Activated naive CD4-positive, alpha-beta T cell (primary cell): ENCODE data around the gene NBAS.
"Not testable (repeated sequence)": the region's sequence is repeated elsewhere in the genome, so short reads cannot be mapped to it uniquely, and the experiment has no call there.

ENCODE experiments used
- DNase-seq, 4 experiments: peaks; one replicate each; lab custom pipeline; 2025; lab: John Stamatoyannopoulos, UW

NBAS gene

DNA sequence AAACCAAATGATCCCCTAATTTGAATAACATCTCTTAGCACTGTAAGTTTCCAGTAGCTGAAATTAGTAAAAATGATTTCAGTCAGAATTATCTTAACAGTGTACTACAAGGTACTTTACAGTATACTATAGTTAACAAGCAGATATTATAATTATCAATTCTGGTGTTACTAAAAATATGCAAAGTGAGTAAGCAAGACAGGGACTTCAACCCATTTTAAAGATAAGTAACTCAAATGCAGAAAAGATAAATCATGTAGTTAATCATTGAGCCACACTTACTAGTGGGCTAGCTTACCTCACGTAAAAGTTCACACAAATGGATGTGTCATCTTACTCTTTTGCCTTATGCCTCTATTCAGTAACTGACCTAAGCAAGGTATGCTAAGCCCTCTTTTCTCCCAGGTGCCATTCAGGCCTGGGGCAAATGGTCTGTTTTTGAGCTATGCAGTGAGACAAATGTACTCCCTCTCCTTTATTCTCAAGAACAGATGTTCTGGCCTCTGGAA lies 101.0 kb downstream of the NBAS start:
- no peak for DNase-seq

DNA sequence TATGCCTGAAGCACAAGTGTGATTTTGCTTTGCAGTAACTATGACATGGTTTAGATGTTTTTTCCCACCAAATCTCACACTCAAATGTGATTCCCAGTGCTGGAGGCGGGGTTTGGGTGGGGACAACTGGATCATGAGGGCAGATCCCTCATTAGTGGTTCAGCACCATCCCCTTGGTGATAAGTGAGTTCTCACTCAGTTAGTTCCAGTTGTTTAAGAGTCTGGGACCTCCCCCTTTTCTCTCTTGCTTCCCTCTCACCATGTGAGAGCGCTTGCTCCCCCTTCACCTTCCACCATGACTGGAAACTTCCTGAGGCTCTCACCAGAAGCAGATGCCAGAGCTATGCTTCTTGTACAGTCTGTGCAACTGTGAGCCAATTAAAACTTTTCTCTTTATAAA lies 102.9 kb downstream of the NBAS start:
- no peak for DNase-seq

DNA sequence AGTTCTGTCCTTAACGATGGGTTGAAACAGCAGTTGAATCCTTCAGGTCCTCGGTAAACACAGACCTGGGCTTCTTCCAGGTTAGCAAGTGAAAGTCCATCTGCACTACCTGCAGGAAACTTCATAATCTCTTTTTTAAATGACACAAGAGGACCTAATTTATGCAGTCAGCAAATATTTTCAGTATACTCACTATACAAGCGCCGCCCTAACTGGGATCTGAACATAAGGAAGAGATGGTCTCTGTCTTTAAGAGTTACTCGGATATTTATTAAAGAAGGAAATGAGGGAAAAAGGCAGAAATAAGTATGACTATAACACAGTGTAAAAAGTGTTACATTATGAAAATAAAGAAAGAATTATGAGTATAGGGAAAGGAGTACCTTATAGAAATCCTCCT lies 103.3 kb downstream of the NBAS start:
- no peak for DNase-seq

DNA sequence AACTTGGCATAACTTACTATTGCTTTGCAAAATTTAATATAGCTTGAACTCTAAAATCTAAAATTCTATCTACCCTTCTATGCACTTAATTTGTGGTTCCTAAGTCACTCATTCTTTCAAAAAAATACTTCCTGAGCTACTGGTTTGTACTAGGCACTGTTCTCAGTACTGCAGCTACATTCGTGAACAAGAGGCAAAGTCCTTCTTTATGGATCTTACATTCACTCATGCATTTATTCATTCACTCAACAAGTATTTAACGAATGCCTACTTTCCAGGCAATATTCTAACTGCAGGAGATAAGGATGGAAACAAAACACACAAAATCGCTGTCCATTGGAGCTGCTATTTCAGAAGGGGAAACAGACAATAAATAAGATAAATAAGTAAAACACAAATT lies 104.8 kb downstream of the NBAS start:
- no peak for DNase-seq

DNA sequence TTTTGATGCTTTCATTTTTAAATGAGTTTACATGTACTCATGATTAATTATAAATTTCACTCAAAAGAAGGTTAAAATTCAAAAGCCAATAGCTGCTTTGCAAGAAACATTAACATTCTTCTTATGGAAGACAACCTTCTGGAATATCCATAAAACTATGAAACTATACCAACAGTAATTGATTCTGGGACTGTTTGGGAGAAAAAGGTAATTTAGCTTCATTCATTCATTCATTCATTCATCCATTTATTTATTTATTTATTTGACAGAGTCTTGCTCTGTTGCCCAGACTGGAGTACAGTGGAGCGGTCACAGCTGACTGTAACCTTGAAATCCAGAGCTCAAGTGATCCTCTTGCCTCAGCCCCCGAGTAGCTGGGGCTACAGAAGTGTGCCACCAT lies 110.3 kb downstream of the NBAS start:
- DNase-seq = no peak

DNA sequence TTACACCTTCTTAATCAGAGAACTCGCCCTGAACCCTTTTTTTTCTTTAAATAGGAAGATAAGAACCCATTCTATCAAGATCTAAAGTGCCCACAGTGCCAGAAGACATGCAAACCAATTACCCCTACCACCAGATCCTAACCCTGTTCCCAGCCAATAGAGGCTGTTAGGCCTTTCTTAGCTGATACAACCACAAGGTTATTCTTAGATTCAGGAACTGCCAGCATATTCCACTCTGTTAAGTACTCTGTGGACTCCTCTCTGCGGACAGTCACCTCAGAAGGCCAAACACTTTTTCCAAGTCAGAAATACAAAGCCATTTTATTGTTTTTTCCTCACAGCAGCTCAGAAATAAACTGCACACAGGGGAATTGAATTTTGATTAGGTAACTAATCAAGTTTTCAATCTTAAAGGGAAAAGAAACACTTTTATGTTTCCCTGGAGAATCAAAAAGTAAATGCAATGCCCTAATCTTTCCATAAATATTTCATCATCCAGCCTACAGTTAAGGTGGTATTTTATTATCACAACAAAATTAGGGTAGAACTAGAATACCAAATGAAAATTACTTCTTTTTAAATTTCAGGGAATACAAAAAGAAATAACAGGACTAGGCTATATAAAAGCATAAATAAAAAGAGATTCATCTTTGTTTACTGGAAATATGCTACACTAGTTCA lies 111.4 kb downstream of the NBAS start:
- DNase-seq = no peak

DNA sequence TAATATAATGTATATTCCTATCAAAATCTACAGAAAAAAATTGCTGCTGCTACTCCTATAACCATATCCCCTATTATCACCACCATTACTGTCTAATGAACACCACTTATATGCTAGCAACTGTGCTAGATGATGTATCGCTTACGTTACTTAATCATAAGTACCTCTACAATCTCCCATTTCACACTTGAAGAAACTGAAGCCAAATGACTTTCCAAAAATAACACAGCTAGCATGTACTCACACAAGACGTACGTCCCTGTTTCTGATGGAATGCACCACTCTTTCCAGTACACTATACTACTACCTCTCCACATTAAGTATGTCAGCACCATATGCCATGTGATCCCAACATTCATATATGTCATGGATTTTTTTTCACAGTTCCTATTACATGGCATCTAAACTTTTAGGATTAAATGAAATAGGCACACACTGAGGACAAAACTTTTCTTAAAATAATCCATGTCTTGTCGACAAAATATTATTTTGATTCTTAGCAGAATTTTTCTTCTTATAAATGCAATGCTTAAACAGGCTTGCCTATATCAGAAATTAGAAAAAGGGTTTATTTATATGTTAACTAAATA lies 112.8 kb downstream of the NBAS start:
- DNase-seq = no peak

DNA sequence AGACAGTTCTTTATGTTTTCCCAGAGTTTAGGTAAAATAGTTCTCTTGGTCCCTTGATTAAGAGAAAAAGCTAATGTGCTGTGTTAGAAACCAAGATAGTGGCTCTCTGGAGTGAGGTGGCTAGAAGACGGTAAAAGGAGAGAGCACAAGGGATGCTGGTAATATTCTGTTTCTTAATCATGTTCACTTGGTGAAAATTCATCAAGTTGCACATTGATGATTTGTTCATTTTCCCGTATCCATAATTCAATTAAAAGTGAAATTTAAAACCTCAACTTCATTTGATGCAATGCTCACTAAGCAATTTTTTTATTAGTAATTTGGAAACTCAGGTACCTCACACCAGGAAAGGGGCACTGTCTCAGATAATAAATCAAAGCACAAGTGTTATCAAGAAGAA lies 113.8 kb downstream of the NBAS start:
- no peak for DNase-seq

DNA sequence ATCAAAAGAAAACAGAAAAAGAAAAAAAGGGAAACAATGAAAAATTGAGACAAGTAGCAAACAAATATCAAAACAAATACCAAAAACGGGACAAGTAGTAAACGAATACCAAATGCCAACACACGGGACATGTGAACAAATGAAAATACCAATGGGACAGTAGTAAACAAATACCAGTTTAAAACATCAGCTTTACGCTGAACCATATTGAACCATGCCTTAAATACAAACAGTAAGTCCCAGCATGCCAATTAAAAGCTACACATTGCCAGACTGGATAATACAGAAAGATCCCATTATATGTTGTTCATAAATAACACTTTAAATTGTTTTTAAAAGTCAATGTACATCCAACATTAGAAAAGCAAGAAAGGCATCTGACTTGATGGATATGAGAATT lies 114.2 kb downstream of the NBAS start:
- DNase-seq = no peak

DNA sequence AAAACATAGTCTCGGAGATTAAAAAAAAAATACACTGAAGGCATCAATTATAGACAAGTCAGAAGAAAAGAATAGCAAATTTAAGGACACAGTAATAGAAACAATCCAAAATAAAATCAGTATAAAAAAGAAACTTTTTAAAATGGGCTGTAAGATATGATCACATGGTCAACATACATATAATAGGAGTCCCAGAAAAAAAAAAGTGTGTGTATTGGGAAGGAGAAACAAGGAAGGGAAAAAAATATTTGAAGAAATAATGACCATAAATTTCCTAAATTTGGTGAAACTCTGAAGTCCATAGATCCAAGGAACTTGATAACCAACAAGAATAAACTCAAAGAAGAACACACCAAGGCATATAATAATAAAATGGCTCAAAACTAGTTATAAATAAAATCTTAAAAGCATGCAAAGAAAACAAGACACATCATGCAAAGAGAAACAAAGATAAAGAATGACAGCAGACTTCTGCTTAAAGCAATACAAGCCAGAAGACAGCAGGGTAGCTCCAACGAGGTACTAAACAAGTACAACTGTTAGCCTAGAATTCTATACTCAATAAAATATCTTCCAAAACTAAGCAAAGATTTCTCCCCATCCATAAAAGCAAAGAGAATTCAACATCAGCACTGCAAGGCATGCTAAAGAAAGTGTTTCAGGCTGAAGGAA lies 115.1 kb downstream of the NBAS start:
- no peak for DNase-seq

DNA sequence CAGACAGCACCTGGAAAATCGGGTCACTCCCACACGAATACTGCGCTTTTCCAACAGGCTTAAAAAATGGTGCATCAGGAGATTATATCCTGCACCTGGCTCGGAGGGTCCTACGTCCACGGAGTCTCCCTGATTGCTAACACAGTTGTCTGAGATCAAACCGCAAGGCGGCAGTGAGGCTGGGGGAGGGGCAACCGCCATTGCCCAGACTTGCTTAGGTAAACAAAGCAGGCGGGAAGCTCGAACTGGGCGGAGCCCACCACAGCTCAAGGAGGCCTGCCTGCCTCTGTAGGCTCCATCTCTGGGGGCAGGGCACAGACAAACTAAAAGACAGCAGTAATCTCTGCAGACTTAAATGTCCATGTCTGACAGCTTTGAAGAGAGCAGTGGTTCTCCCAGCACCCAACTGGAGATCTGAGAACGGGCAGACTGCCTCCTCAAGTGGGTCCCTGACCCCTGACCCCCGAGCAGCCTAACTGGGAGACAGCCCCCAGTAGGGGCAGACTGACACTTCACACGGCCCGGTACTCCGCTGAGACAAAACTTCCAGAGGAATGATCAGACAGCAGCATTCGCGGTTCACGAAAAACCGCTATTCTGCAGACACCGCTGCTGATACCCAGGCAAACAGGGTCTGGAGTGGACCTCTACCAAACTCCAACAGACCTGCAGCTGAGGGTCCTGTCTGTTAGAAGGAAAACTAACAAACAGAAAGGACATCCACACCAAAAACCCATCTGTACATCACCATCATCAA lies 121.2 kb downstream of the NBAS start:
- DNase-seq = not testable (repeated sequence)

DNA sequence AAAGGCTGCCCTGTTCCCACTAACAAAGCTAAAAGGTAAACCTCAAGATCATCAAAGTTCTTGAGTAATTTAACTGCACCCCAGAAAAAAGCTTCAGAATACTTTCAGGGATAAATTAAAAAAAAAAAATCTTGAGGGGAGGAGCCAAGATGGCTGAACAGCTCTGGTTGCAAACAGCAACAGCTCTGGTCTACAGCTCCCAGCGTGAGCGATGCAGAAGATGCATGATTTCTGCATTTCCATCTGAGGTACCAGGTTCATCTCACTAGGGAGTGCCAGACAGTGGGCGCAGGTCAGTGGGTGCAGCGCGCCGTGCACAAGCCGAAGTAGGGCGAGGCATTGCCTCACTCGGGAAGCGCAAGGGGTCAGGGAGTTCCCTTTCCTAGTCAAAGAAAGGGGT lies 121.8 kb downstream of the NBAS start:
- not testable (repeated sequence) for DNase-seq

DNA sequence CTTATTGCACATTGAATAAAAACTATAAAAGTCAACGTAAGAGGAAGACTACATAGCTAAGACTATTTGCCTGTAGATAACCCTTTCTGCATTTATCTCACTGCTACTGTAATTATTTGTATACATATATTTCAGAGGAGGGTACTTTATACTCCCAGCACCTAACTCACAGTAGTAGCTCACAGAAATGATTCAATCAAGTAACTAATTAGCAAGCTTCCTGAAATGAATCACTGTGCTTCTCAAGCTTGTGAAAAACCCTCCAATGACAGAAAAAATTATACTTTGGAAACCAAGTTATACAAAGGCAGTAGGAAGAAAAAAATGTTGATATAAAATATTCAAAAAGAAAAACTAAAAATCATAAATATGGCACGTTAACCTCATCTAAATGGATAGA lies 124.9 kb downstream of the NBAS start:
- DNase-seq = no peak

DNA sequence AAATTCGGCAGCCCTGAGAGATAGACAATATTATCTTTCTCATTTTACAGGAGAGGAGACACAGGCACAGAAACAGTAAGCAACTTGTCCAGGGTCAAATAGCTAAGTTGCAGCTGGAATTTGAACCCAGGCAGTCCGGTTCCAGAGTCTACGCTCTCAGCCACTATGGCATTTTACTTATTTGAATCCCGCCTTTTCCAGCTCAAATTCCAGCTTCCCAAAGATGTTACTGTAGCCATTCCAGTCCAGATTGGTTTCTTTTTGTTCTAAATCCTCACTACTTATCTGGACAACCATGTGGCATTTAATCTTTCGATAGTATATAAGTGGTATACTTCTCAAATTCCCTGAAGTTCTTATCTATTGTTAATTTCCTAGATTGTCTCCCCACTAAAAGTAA lies 125.7 kb downstream of the NBAS start:
- no peak for DNase-seq

DNA sequence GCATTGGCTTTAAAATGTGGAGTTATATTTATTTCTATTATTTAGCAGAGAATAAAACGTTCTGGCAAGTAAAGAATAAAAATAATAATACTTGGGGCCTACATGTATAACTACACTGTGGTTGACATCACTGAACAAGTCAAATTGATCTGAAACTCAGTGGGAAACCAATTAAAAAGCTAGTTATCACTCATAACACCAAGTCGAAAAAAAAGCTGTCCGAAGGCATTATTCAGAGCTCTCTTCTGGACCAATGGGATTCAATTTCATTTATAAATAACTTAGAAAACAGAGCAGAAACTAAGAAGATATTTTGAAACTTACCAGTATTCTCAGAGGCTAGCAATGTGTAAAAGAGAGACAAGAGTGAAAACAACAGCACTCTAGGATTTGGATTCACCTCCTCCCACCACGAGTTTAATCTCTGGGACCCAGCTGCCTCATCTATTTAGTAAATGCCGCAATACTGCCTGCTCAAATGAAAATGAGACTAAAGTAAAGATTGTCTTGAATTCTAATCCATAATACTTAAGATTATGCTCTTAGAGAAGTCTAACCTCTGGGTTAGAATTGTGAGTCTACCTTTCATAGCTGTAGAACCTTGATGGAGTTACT lies 128.4 kb downstream of the NBAS start:
- DNase-seq = no peak

DNA sequence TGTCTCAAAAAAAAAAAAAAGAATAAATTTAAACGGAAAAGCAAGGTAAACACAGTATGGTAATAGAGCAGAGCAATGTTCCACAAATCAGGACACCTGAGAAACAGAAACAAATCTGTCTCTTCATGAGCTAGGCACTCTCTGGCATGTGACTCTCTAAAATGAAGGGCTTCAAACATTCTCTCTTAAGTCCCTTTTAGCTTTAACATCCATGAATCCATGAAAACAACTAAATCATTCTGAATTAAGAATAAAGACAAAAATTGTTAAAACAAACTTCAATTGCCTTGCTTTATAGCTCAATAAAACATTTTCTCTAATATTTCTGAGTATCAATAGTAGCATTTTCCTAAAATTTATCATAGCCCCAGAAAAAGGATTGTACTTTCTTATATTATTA lies 132.1 kb downstream of the NBAS start:
- DNase-seq = no peak

DNA sequence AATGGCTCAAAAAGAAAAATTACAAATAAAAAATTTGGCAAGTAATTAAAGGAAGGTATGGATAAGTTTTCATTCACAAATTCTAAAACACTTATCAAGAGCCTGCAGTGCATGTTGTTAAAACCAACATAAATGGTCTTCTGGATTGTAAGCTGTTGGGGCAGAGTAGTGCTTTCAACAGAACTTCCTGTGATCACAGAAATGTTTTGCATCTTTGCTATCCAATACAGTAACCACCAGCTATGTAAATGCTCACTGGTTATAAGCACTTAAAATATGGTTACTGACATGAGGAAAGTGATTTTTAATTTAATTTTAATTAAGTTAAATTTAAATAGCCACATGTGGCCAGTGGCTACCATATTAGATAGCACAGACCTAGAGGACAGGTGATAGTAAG lies 133.1 kb downstream of the NBAS start:
- no peak for DNase-seq

DNA sequence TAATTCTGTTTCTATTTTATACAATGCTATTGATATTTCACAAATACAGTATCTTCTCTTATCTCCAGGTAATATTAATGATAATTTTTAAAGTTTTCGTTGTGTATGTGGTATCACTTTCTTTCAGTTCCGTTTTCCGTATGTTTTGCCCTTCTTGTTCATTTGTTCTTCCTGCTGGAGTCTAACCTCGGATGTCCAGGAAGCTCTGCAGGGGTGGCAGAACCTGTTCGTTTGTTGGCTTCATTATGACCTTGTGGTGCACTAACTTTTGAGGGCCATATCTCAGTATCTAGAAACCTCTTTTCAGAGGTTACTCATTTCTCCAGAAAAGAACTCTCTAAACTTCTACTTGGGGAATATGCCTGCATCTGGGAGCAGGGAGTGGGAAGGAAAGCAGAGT lies 134.5 kb downstream of the NBAS start:
- no peak for DNase-seq

DNA sequence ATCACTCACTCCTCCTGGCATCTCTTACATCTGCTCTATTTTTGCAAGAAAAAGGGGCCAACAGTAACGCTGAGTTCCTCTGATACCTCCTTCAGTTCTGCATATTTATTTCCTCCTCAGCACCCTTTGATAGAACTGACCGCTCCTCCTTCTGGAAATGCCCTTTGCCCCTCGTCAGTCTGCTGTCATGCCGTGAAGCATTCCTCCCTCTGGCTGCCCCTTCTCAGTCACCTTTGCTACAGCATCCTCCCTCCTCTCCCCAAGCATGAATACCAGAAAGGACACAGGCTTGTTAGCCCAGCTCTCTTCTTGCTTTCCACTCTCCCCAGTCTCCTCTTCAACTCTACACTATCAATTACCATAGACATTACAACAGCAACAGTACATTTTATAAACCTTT lies 135.4 kb downstream of the NBAS start:
- DNase-seq = no peak

DNA sequence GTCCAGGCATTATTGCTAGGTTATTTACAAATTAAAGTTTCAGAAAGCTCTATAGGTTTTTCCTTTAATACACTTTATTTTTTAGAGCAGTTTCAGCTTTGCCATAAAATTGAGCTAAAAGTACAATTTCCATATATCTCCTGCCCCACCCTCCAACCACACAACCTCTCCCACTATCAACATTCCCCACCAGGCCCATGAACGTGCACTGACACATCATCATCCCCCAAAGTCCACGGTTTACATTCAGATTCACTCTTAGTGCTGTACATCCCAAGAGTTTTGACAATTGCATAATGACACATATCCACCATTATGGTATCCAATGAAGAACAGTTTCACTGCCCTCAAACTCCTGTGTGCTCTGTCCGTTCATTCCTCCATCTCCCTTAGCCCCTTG lies 139.4 kb downstream of the NBAS start:
- DNase-seq = no peak

DNA sequence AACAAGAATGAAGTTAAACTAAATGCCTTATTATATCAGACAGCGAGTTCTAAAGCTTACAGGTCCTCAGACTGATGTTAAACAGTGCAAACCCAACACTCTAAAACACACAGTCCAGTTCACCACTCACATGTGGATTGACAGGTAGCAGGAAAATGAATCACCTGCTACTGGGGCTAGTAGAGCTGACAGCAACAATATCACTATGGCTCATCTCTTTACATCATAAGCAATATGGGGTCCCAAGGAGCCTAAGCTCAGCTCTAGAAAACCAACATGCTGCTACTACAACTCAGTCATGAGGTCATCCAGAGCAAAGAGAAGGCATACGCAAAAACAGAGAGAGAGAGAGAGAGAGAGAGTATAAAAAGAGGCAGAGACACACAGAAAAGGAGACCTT lies 145.4 kb downstream of the NBAS start:
- DNase-seq = no peak

DNA sequence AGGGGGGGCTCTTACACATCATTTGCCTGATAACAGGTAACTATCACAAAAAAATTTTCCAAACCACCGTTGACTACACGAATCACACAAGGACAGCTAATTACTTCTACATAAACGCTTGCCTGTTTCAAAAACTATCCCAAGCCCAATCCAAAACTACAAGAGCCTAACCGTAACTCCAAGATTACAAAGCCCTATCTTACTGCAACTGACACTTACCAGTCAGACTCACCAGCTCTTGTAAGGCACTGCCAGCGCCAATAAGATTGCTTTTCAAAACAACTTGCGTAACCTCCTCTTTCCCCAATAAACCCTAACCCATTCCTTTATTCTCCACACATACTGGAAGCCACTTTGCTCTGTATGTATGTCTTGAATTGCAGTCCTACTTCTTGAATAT lies 148.4 kb downstream of the NBAS start:
- DNase-seq = no peak
